SK-N-SH (cell line): Measurements from ENCODE around the gene OR51L1. TPM values are rescaled to one million over a fixed set of nuclear protein-coding genes. Genes with fewer than 3 reads are reported as not detected.

Experiments used
- CTCF ChIA-PET: fragments of 300-600, 350-600 bp; formaldehyde crosslinking; extraction: SDS; loops from one replicate; lab custom pipeline; 2021; lab: Yijun Ruan, JAX
- POLR2A ChIA-PET: fragments of 350-600 bp; sonication (Branson Sonifier 250); formaldehyde crosslinking; extraction: SDS; loops from one replicate; lab custom pipeline; 2020; ENCODE audit warnings: antibody characterized with exemption, inconsistent platforms; lab: Yijun Ruan, JAX
- DNase-seq: peaks from one replicate; pipeline ENCODE4 v3.0.0; 2012
- H2AFZ ChIP-seq: fragments of 200-600 bp; sonication (generic); 2 replicates; pipeline ENCODE4 v1.8.1; 2016; ENCODE audit warnings: antibody characterized with exemption, mild to moderate bottlenecking, low read depth
- H3F3A ChIP-seq: fragments of 200-600 bp; sonication (generic); replicated peaks from 2 replicates; pipeline ENCODE3; 2016; ENCODE audit warnings: antibody characterized with exemption, mild to moderate bottlenecking; ENCODE audit not compliant: insufficient read depth
- H3K27ac ChIP-seq, 2 experiments: fragments of 200-500 bp in 1 of 2; fragments of 200-600 bp in 1 of 2; sonication (Bioruptor generic) in 1 of 2; sonication (generic), shearing (Covaris generic) in 1 of 2; 2 replicates each; pipeline versions ENCODE4 v1.5.1 to v1.6.1; 2014 to 2016; ENCODE audit warnings: low read depth in 2 of 2, inconsistent platforms in 1 of 2, low read length in 1 of 2, mild to moderate bottlenecking in 1 of 2, mixed read lengths in 1 of 2
- H3K27me3 ChIP-seq: fragments of 200-600 bp; sonication (generic), shearing (Covaris generic); 2 replicates; pipeline ENCODE4 v1.6.1; 2016; ENCODE audit warnings: mixed run types; ENCODE audit not compliant: insufficient read depth
- H3K36me3 ChIP-seq, 2 experiments: fragments of 200-500 bp in 1 of 2; fragments of 200-600 bp in 1 of 2; sonication (Bioruptor generic) in 1 of 2; sonication (generic) in 1 of 2; replicated peaks in 1 of 2; 2 replicates each; pipeline versions ENCODE3 to v1.5.1; 2014 to 2016; ENCODE audit warnings: low read length in 1 of 2, mild to moderate bottlenecking in 1 of 2; ENCODE audit not compliant: insufficient read depth in 2 of 2, control insufficient read depth in 1 of 2
- H3K4me1 ChIP-seq, 2 experiments: fragments of 200-500 bp in 1 of 2; fragments of 200-600 bp in 1 of 2; sonication (Bioruptor generic) in 1 of 2; sonication (generic), shearing (Covaris generic) in 1 of 2; 2 replicates each; pipeline versions ENCODE4 v1.5.1 to v1.6.1; 2014 to 2016; ENCODE audit warnings: low read depth in 1 of 2, low read length in 1 of 2, mixed run types in 1 of 2; ENCODE audit not compliant: insufficient read depth in 2 of 2, control insufficient read depth in 1 of 2
- H3K4me2 ChIP-seq: fragments of 200-600 bp; sonication (generic), shearing (Covaris generic); 2 replicates; pipeline ENCODE4 v1.6.1; 2017; ENCODE audit warnings: mixed run types
- H3K4me3 ChIP-seq, 2 experiments: fragments of 200-500 bp in 1 of 2; fragments of 200-600 bp in 1 of 2; sonication (Bioruptor generic) in 1 of 2; sonication (generic), shearing (Covaris generic) in 1 of 2; 2 replicates each; pipeline versions ENCODE4 v1.5.1 to v1.8.1; 2014 to 2016; ENCODE audit warnings: low read depth in 2 of 2, inconsistent platforms in 1 of 2, low read length in 1 of 2, mild to moderate bottlenecking in 1 of 2, mixed read lengths in 1 of 2, moderate library complexity in 1 of 2
- H3K79me2 ChIP-seq: fragments of 200-600 bp; sonication (generic); 2 replicates; pipeline ENCODE4 v1.8.1; 2017; ENCODE audit warnings: mild to moderate bottlenecking; ENCODE audit not compliant: insufficient read depth
- H3K9ac ChIP-seq: fragments of 200-600 bp; sonication (generic); 2 replicates; pipeline ENCODE4 v1.6.1; 2017; ENCODE audit warnings: mixed run types
- H3K9me2 ChIP-seq: fragments of 200-600 bp; sonication (generic); 2 replicates; pipeline ENCODE4 v1.6.1; 2017; ENCODE audit warnings: mixed run types
- H3K9me3 ChIP-seq: fragments of 200-600 bp; sonication (generic); 2 replicates; pipeline ENCODE4 v1.6.1; 2017; ENCODE audit warnings: mixed run types, mild to moderate bottlenecking, moderate library complexity
- H4K20me1 ChIP-seq: fragments of 200-600 bp; sonication (generic); 2 replicates; pipeline ENCODE4 v1.6.1; 2017; ENCODE audit warnings: mild to moderate bottlenecking, mixed run types; ENCODE audit not compliant: insufficient read depth
- CHD2 ChIP-seq: fragments of 150-350 bp; IDR thresholded peaks from 2 replicates; pipeline ENCODE4 v1.6.1; 2018; ENCODE audit warnings: low read length; ENCODE audit not compliant: partially characterized antibody
- ELF1 ChIP-seq: IDR thresholded peaks from 2 replicates; pipeline ENCODE4 v1.4.0; 2012
- EZH2phosphoT487 ChIP-seq: fragments of 200-600 bp; sonication (generic); IDR thresholded peaks from 2 replicates; pipeline ENCODE4 v1.6.1; 2017; ENCODE audit warnings: low read depth, mixed run types, mild to moderate bottlenecking, antibody characterized with exemption, moderate library complexity, borderline replicate concordance
- FOSL2 ChIP-seq: IDR thresholded peaks from 2 replicates; pipeline ENCODE4 v1.4.0; 2012; ENCODE audit warnings: low read depth, mild to moderate bottlenecking, moderate library complexity, borderline replicate concordance
- MEF2A ChIP-seq: IDR thresholded peaks from 2 replicates; pipeline ENCODE4 v1.4.0; 2012; ENCODE audit warnings: low read depth, borderline replicate concordance
- NRF1 ChIP-seq: IDR thresholded peaks from 2 replicates; pipeline ENCODE4 v1.6.1; 2012; ENCODE audit warnings: low read depth, mild to moderate bottlenecking, low read length
- POLR2AphosphoS5 ChIP-seq: IDR thresholded peaks from 2 replicates; pipeline ENCODE4 v1.6.1; 2012; ENCODE audit warnings: low read depth, low read length
- RAD21 ChIP-seq: IDR thresholded peaks from 2 replicates; pipeline ENCODE4 v1.6.1; 2012; ENCODE audit warnings: mild to moderate bottlenecking, low read length
- RCOR1 ChIP-seq: fragments of 150-350 bp; IDR thresholded peaks from 2 replicates; pipeline ENCODE4 v1.6.1; 2017; ENCODE audit warnings: antibody characterized with exemption, low read length
- RFX5 ChIP-seq: IDR thresholded peaks from 2 replicates; pipeline ENCODE4 v1.6.1; 2012; ENCODE audit warnings: mild to moderate bottlenecking, improper control_type of control experiment, low read length
- RXRA ChIP-seq: IDR thresholded peaks from 2 replicates; pipeline ENCODE4 v1.4.0; 2012; ENCODE audit warnings: low read depth, mild to moderate bottlenecking, borderline replicate concordance
- SIN3A ChIP-seq: IDR thresholded peaks from 2 replicates; pipeline ENCODE4 v1.6.1; 2012; ENCODE audit warnings: low read depth, mild to moderate bottlenecking, low read length, moderate library complexity, borderline replicate concordance
- SMC3 ChIP-seq: IDR thresholded peaks from 2 replicates; pipeline ENCODE4 v1.6.1; 2012; ENCODE audit warnings: low read depth, low read length, improper control_type of control experiment
- TAF1 ChIP-seq: IDR thresholded peaks from 2 replicates; pipeline ENCODE4 v1.6.1; 2012; ENCODE audit warnings: low read depth, mild to moderate bottlenecking, low read length, moderate library complexity, borderline replicate concordance
- TCF12 ChIP-seq: IDR thresholded peaks from 2 replicates; pipeline ENCODE4 v1.4.0; 2012
- WGBS: methylation state at CpG from one replicate; pipeline ENCODE4 v1.1.6; 2017; ENCODE audit warnings: low lambda C conversion rate; 5-methylcytosine and 5-hydroxymethylcytosine counted together
- polyA plus RNA-seq, 3 experiments: library from polyadenylated mRNA; depleted of rRNA; stranded (reverse); fragments of >200 nt; gene quantifications; 2 replicates each; pipeline ENCODE4 v1.2.3, GENCODE V29; 2012
- TF ChIP-seq, protein P1 (sequence below): IDR thresholded peaks from 2 replicates; pipeline ENCODE4; 2012
- TF ChIP-seq, protein P2 (sequence below): IDR thresholded peaks from 2 replicates; pipeline ENCODE4 v1.4.0; 2012; ENCODE audit warnings: low read depth
- TF ChIP-seq, protein P3 (sequence below): IDR thresholded peaks from 2 replicates; pipeline ENCODE4 v1.4.0; 2012; ENCODE audit warnings: low read depth, borderline replicate concordance

OR51L1 gene
- polyA plus RNA-seq, 1 of the 3 experiments (the other 2 are of a cell fraction), result not detected

DNA sequence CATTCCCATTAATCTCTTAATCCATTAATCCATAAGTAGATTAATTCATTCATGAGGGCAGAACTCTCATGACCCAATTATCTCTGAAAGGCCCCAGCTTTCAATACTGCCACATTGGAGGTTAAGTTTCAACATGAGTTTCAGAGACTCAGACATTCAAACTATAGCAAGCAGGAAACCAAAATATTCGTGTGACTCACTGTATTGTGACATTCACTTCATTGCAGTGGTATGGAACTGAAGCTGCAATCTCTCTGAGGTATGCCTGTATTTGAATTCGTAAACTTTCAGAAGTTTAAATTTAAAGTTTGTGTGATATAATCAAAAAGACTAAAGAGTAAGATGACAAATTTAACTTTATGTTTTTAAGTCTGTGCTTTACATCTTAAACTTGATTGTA, 48.7 kb downstream of the OR51L1 start:
- no peak overlapping the region for H2AFZ ChIP-seq
- H3K9ac ChIP-seq, result no peak overlapping the region
- no peak for DNase-seq
- H4K20me1 ChIP-seq, result no peaks in the 10 kb centered on the region
- no peaks in the 10 kb centered on the region for H3K79me2 ChIP-seq
- no peaks in the 10 kb centered on the region for H3F3A ChIP-seq
- ChIA-PET CTCF (no interaction called here), POLR2A (no interaction called here)
- no peaks in the 10 kb centered on the region for H3K4me1 ChIP-seq
- H3K4me2 ChIP-seq, result no peak overlapping the region
- no peaks in the 10 kb centered on the region for H3K9me3 ChIP-seq
- 1% methylated on average over 2 of the region's 2 CpGs for WGBS
- no peaks in the 10 kb centered on the region for H3K36me3 ChIP-seq
- no peak overlapping the region for H3K4me3 ChIP-seq
- no peaks in the 10 kb centered on the region for H3K27me3 ChIP-seq
- TF ChIP-seq SMC3 (no peak), MEF2A (no peak), TAF1 (no peak), RCOR1 (no peak), CHD2 (no peak), ELF1 (no peak), POLR2AphosphoS5 (no peak), RAD21 (no peak), FOSL2 (no peak), NRF1 (no peak), EZH2phosphoT487 (no peak), TCF12 (no peak)
- TF ChIP-seq, protein P1, sequence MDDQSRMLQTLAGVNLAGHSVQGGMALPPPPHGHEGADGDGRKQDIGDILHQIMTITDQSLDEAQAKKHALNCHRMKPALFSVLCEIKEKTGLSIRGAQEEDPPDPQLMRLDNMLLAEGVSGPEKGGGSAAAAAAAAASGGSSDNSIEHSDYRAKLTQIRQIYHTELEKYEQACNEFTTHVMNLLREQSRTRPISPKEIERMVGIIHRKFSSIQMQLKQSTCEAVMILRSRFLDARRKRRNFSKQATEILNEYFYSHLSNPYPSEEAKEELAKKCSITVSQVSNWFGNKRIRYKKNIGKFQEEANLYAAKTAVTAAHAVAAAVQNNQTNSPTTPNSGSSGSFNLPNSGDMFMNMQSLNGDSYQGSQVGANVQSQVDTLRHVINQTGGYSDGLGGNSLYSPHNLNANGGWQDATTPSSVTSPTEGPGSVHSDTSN, result no peak
- TF ChIP-seq, protein P2, sequence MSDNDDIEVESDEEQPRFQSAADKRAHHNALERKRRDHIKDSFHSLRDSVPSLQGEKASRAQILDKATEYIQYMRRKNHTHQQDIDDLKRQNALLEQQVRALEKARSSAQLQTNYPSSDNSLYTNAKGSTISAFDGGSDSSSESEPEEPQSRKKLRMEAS, result no peak
- TF ChIP-seq, protein P3, sequence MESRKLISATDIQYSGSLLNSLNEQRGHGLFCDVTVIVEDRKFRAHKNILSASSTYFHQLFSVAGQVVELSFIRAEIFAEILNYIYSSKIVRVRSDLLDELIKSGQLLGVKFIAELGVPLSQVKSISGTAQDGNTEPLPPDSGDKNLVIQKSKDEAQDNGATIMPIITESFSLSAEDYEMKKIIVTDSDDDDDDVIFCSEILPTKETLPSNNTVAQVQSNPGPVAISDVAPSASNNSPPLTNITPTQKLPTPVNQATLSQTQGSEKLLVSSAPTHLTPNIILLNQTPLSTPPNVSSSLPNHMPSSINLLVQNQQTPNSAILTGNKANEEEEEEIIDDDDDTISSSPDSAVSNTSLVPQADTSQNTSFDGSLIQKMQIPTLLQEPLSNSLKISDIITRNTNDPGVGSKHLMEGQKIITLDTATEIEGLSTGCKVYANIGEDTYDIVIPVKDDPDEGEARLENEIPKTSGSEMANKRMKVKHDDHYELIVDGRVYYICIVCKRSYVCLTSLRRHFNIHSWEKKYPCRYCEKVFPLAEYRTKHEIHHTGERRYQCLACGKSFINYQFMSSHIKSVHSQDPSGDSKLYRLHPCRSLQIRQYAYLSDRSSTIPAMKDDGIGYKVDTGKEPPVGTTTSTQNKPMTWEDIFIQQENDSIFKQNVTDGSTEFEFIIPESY, result no peak
- no peaks in the 10 kb centered on the region for H3K9me2 ChIP-seq
- no peak overlapping the region for H3K27ac ChIP-seq

DNA sequence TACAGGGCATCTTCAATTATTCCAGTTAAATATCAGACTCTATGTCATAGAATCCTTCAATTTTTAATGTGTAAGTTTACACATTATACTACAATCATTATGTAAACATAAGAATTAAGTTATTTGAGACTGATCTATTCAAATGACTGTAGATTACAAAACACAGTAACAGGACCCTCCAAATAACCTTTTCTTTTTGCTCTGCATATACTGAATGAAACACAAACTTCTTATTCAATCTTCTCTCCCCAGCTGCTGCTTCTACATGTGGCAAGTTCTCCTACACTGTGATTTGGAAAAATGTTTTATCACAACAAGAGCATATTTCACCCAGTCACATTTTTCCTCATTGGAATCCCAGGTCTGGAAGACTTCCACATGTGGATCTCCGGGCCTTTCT, 51.6 kb downstream of the OR51L1 start, which contains the start of gene OR52J3:
Gene OR52J3, plus strand, starts transcription at position 301 of the 400 bp plus-strand sequence. Its CDS starts 0 bp downstream, at position 301.
- no peak for DNase-seq
- no peak within 1 kb of the TSS for H3K9ac ChIP-seq
- TF ChIP-seq RFX5 (no peak), RXRA (no peak), FOSL2 (no peak), SIN3A (no peak)
- H3K79me2 ChIP-seq, result no peaks in the 10 kb centered on the region
- ChIA-PET POLR2A (no interaction called here), CTCF (no interaction called here)
- no peaks in the 10 kb centered on the region for H3K36me3 ChIP-seq
- 0% methylated on average over 1 of the region's 1 CpG for WGBS
- H3K4me3 ChIP-seq, result no peak within 1 kb of the TSS
- H3F3A ChIP-seq, result no peaks in the 10 kb centered on the region
- H2AFZ ChIP-seq, result no peak within 1 kb of the TSS
- no peak within 1 kb of the TSS for H3K27ac ChIP-seq
- H3K9me2 ChIP-seq, result no peaks in the 10 kb centered on the region
- H3K4me2 ChIP-seq, result no peak within 1 kb of the TSS
- H4K20me1 ChIP-seq, result no peaks in the 10 kb centered on the region
- H3K4me1 ChIP-seq, result no peaks in the 10 kb centered on the region
- no peaks in the 10 kb centered on the region for H3K27me3 ChIP-seq
- H3K9me3 ChIP-seq, result no peaks in the 10 kb centered on the region
